ENCODE results near the gene CCDC191.

DNA sequence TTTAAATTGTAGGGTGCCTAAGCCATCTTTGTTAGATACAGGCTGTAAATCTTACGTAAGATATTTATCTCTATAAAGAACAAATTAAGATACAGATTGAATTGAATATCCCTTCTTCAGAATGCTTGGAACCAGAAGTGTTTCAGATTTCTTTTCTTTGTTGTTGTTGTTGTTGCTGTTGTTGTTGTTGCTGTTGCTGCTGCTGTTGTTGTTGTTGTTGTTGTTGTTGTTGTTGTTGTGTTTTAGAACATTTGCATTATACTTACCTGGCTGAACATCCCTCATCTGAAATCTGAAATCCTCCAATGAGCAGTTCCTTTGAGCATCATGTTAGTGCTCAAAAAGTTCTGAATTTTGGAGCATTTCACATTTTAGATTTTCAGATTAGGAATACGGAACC lies 26.8 kb upstream of the CCDC191 start:
- TF ChIP-seq CTCF (IDR thresholded peaks at IDR 0.05; ENCODE audit: low read depth, low read length, poor library complexity, severe bottlenecking) (no peak), EZH2phosphoT487 (IDR thresholded peaks at IDR 0.05; ENCODE audit: borderline replicate concordance, low read length) (no peak)

Measured in DOHH2 (cell line).